HG02623 (cell line): ENCODE data around the gene THSD4.

Experiments used
- ATAC-seq: cut with Tn5 transposase; IDR thresholded peaks from one replicate; pipeline ENCODE4 v1.9.1; 2021; ENCODE audit warnings: moderate library complexity; ENCODE audit not compliant: unreplicated experiment

Gene THSD4

GRCh38 chr15:71598741-71599140 lies 483.5 kb downstream of the THSD4 start:
- ATAC-seq, result no peak

GRCh38 chr15:71599418-71600151 lies 484.3 kb downstream of the THSD4 start:
- ATAC-seq, result no peak

- no peak for ATAC-seq
These were observed 485.0 kb downstream of the THSD4 start for GRCh38 chr15:71600237-71600636.

- no peak for ATAC-seq
These were observed 486.0 kb downstream of the THSD4 start for GRCh38 chr15:71601038-71601834.

DNA sequence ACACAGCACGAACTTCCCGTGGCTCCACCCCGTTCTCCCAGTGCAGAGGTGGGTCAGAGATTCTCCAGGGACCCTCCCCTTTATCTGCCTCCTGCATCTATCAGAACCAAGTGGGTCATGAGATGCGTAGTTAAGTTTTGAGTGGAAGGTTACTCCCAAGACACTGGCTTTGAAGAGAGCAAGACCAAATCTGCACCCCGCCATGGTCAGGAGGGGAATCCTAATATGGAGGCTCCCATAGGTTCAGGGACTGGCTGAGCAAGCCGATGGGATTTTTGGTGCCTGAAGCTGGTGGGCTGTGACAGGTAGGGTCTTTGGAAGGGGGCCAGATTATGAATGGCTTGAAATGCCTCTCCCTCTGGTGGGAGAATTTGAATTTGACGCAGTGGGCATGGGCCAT lies 488.1 kb downstream of the THSD4 start:
- no peak for ATAC-seq

GRCh38 chr15:71607383-71607782 lies 492.1 kb downstream of the THSD4 start:
- no peak for ATAC-seq

GRCh38 chr15:71610728-71611552 lies 495.7 kb downstream of the THSD4 start:
- no peak for ATAC-seq

DNA sequence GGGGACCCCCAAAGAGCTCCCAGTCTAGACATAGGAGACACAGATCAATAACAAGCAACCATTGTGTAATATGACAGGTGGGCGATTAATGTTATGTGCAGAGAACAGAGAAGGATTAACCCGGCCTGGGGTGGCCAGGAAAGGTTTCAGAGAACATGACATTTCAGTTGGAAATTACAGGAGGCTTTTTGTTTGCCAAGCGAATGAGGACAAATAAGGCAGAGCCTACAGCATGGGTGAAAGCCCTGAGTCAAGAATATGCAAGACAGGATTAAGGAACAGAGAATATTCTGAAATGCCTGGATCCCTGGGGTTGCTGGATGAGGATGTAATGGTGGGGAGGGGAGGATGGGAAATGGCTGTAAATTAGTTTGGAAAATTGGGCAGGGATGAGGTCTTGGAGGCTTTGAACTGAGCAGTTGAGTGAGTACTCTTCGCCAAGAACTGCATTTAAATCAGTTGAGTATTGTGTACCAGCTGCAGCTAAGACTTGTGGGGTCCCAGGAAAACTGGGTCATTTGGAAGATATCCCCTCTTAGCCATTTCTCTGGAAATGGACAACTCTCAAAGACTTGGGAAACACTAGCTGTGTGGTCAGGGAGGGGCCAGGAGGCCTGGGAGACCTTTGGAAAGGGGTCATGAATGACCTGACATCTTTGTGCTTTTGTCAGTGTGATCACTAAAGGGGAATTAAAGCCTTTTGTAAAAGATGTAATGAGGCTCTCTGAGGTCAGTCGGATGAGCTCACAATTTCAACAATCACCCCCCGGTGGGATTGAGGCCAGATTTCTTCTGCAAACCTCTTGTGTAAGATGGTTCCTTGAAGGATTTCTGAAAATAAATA lies 496.5 kb downstream of the THSD4 start:
- no peak for ATAC-seq

DNA sequence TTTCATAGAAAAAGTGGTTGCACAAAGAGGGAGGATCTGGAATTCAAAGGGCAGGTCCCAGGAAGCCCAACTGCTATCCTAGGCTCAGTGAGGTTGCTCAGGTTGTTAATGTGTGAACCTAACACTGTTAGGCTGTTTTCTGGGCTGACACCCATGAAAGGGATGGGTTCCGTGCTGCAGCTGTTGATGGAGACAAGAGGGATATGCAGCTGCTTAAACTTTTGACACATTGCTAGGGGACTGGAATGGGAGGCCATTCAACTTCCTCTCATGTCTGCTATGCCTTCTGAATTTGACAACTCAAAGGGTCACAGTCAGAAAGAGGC lies 497.1 kb downstream of the THSD4 start:
- no peak for ATAC-seq

DNA sequence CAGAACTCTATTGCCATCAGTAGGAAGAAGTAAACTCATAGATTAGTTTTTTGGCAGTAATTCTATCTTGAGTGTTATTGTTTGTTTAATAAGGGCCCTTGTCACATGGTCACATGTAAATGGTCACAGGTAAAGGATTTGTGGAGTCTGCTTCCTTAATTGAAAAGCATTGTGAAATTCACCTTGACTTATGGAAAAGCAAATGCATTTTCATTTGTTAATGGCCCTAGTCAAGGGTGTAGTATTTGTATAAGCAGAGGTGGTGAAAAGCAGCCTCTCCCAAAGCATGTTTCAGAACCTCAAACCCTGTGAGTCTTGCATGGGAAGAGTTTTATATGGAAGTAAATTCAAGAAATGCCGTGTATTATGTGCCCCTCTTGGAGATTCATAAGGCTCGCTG lies 497.6 kb downstream of the THSD4 start:
- no peak for ATAC-seq

- no peak for ATAC-seq
These were observed 507.8 kb downstream of the THSD4 start for GRCh38 chr15:71623111-71623510.

DNA sequence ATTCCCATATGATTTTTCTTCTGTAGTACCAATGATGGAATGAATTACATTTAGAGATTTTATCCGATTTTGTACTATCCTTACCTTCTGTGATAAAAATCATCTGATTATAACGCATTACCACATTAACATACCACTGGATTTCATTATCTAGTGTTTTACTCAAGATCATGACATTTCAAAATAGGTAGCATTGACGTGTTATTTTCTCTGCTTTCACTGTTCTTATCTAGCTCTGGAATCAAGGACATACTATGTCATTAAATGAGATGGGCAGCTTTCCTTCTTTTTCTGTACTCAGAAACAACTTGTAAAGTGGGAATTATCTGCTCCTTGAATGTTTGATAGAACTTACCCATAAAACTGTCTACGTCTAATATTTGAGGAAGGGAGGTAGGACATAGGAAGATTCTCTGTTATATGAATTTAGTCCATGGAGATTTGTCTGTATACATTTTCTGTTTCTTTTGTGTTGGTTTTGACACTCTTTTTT lies 511.4 kb downstream of the THSD4 start:
- no peak for ATAC-seq

GRCh38 chr15:71627188-71627587 lies 511.9 kb downstream of the THSD4 start:
- no peak for ATAC-seq

- ATAC-seq, result no peak
These were observed 512.3 kb downstream of the THSD4 start for GRCh38 chr15:71627604-71628003.

DNA sequence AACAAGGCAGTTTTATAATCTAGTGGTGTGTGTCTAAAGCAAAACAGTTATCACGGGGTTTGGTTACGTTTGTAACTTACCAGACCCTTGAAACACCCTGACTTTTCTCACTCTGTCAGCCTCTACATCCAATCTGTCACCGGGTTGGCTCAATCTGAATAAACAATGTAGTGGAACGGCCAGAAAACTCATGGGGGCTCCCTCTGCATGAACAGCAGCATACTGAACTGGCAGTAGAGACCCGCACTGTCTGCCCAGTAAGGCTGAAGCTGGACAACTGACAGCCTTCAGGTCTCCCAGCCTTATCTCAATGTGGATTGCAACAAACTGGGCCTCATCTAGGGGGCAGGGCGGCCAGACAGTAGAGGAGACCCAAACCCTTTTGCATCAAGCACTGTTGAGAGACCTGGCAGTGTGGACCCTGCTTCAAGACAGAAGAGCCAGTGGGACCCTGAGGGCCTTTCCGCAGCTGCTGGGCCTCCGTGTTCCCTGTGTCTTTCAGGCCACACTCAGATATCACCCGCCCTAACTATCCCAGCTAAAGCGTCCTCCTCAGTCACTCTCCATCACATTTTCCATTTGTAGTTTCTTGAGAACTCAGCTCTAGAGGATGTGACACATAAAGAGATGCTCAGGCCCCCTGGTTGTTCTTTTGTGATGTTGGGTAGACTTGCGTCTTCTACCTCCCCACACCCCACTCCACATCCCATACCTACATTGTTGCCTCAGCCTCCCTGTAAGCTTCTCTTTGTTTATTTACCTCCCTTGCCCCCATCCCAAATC lies 513.9 kb downstream of the THSD4 start:
- no peak for ATAC-seq

GRCh38 chr15:71629781-71630474 lies 514.7 kb downstream of the THSD4 start:
- ATAC-seq, result no peak

- ATAC-seq, result no peak
These were observed 515.2 kb downstream of the THSD4 start for GRCh38 chr15:71630475-71630809.

GRCh38 chr15:71632576-71633195 lies 517.4 kb downstream of the THSD4 start:
- ATAC-seq, result no peak
